ENCODE data around the gene GXYLT1. TPM values are rescaled to one million over a fixed set of nuclear protein-coding genes. Genes with fewer than 3 reads are reported as not detected.

The GXYLT1 gene
- total and polyA plus RNA-seq, 2 of the 13 experiments (the other 11 are each of a cell fraction or from before 2014, with no cell fraction given): 7.8 to 17.0 TPM

- no peak overlapping the region for H2AFZ ChIP-seq (ENCODE audit: low read length)
- no peak for DNase-seq (ENCODE audit: low spot score)
- no peak for FAIRE-seq
- no peaks in the 10 kb centered on the region for H3K9me3 ChIP-seq (ENCODE audit: low read length)
- H3K27ac ChIP-seq (ENCODE audit: extremely low read length, insufficient read depth, low read length): no peak overlapping the region
- no TSS peak for BruUV-seq (replicated peaks)
- in situ Hi-C loops (cut with HindIII; ENCODE audit: extremely low pct_ligation_motif_present, low pct_unique_long_range_greater_than_20kb): no loop called here
- POLR2A ChIA-PET: no interaction called here
- intact Hi-C loops (cut with micrococcal nuclease; ENCODE audit: unreplicated experiment): no loop called here
- peaks cover 0 to 2% of the 10 kb centered on the region in 2 experiments; a peak in 1 of 5 replicates for H3K36me3 ChIP-seq (replicated peaks in 1 of 2; ENCODE audit: control insufficient read depth in 1 of 2, insufficient read depth in 2 of 2, low read length in 2 of 2)
- H3K4me3 ChIP-seq (replicated peaks in 1 of 3; ENCODE audit: insufficient read depth in 1 of 3, low read depth in 2 of 3, low read length in 3 of 3): no peak overlapping the region
- CTCF ChIA-PET (ENCODE audit: low intra/inter-chr PET ratio, low total read pairs): no interaction called here
- TF ChIP-seq ZNF589 (CRISPR knock-in tag; conservative IDR thresholded peaks at IDR 0.05) (no peak), KDM3A (CRISPR knock-in tag; IDR thresholded peaks at IDR 0.05; ENCODE audit: low read depth) (no peak), SRSF4 (IDR thresholded peaks at IDR 0.05; ENCODE audit: low read depth, low read length, poor library complexity, severe bottlenecking) (no peak), NPAS2 (CRISPR knock-in tag; IDR thresholded peaks at IDR 0.05; ENCODE audit: borderline replicate concordance) (no peak), TARDBP (CRISPR knock-in tag; IDR thresholded peaks at IDR 0.05) (no peak), GTF3A (CRISPR knock-in tag; conservative IDR thresholded peaks at IDR 0.05) (no peak), SRSF1 (optimal IDR thresholded peaks at IDR 0.05; ENCODE audit: low read depth, low read length) (no peak), ZNF598 (CRISPR knock-in tag; IDR thresholded peaks at IDR 0.05; ENCODE audit: borderline replicate concordance) (no peak), ZFP36L2 (CRISPR knock-in tag; IDR thresholded peaks at IDR 0.05) (no peak), TCF7 (IDR thresholded peaks at IDR 0.05; ENCODE audit: low read depth) (no peak), KDM2A (CRISPR knock-in tag; IDR thresholded peaks at IDR 0.05; ENCODE audit: borderline replicate concordance, low read depth) (no peak), ZNF460 (CRISPR knock-in tag; IDR thresholded peaks at IDR 0.05; ENCODE audit: borderline replicate concordance) (no peak), IRX3 (CRISPR knock-in tag; IDR thresholded peaks at IDR 0.05; ENCODE audit: borderline replicate concordance, low read depth) (no peak), ZNF224 (CRISPR knock-in tag; IDR thresholded peaks at IDR 0.05) (no peak)
- 94% methylated on average over 2 of the region's 2 CpGs for WGBS (ENCODE audit: low lambda C conversion rate)
- H3K4me1 ChIP-seq (ENCODE audit: insufficient read depth, low read length): peaks cover 16% of the 10 kb centered on the region
- H3K79me2 ChIP-seq (ENCODE audit: insufficient read depth, low read length): no peaks in the 10 kb centered on the region
- no peak overlapping the region for H3K4me2 ChIP-seq (ENCODE audit: low read depth, low read length)
- H3K27me3 ChIP-seq (ENCODE audit: control insufficient read depth in 1 of 2, insufficient read depth in 2 of 2, low read length in 2 of 2): no peaks in the 10 kb centered on the region
- no peaks in the 10 kb centered on the region for H4K20me1 ChIP-seq (ENCODE audit: insufficient read depth, low read length)
- H3K9ac ChIP-seq (ENCODE audit: insufficient read depth, low read depth, low read length): no peak overlapping the region
- no peak for ATAC-seq
Observed at GRCh38 chr12:42178101-42178500, 33.4 kb upstream of the GXYLT1 start.

Measured in HepG2 (cell line).